ENCODE measurements around the gene MORC4.

Gene MORC4

DNA sequence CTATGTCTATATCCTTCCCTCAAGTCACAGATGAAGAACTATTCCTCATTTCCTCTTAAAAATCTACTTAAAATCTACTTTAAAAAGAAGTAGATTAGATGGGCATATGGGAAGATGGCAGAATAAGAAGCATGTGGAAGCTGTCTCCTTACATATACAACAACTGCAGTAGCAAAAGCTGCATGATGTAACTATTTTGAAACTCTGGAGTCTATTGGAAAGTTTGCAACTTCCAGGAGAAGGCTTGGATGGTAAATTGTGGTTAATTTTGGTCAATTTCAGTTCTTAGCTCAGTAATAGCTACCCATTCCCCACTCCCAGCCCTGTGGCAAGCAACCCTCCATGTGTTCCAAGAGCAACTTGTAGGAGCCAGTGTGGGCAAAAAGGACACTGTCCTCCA lies 36.9 kb downstream of the MORC4 start:
- Histone ChIP-seq H2AK5ac (ENCODE audit: low read depth, low read length) (no peak overlapping the region), H3K9me3 (replicated peaks in 1 of 2; ENCODE audit: control insufficient read depth in 2 of 2, insufficient read depth in 1 of 2, low read depth in 1 of 2, low read length in 2 of 2) (no peaks in the 10 kb centered on the region), H3K4me2 (ENCODE audit: insufficient read depth, low read length, poor library complexity, severe bottlenecking) (no peak overlapping the region), H2BK12ac (ENCODE audit: low read length) (no peak overlapping the region), H3K4me3 (ENCODE audit: low read length in 2 of 2) (no peak overlapping the region), H3K27ac (replicated peaks; ENCODE audit: low read length) (no peak overlapping the region), H3K23ac (ENCODE audit: low read depth, low read length, poor library complexity) (no peak overlapping the region), H3K27me3 (ENCODE audit: control insufficient read depth in 3 of 3, insufficient read depth in 3 of 3, low read depth in 1 of 3, low read length in 3 of 3) (no peaks in the 10 kb centered on the region), H2BK15ac (ENCODE audit: low read length) (no peak overlapping the region), H3K18ac (ENCODE audit: low read length) (no peak overlapping the region), H4K91ac (ENCODE audit: low read depth, low read length, poor library complexity) (no peak overlapping the region), H2BK120ac (ENCODE audit: low read depth, low read length) (no peak overlapping the region), H3K4me1 (ENCODE audit: control insufficient read depth in 2 of 2, insufficient read depth in 1 of 2, low read depth in 1 of 2, low read length in 2 of 2) (no peaks in the 10 kb centered on the region), H3K79me1 (ENCODE audit: low read depth, low read length) (no peaks in the 10 kb centered on the region), H3K36me3 (replicated peaks in 1 of 2; ENCODE audit: control insufficient read depth in 2 of 2, insufficient read depth in 2 of 2, low read length in 2 of 2) (peaks cover 0 to 9% of the 10 kb centered on the region in 2 donors), H4K8ac (ENCODE audit: low read depth, low read length) (no peak overlapping the region), H2AFZ (ENCODE audit: low read length) (no peak overlapping the region), H3K14ac (ENCODE audit: low read length) (no peak overlapping the region), H3K4ac (ENCODE audit: low read length) (no peak overlapping the region), H2BK5ac (ENCODE audit: low read length) (no peak overlapping the region), H3K9ac (ENCODE audit: low read depth, low read length, poor library complexity) (no peak overlapping the region)
- DNase-seq (ENCODE audit: low spot score), result no peak

- Histone ChIP-seq H3K4ac (ENCODE audit: low read length) (no peak overlapping the region), H3K27me3 (ENCODE audit: control insufficient read depth in 3 of 3, insufficient read depth in 3 of 3, low read depth in 1 of 3, low read length in 3 of 3) (no peaks in the 10 kb centered on the region), H2BK12ac (ENCODE audit: low read length) (no peak overlapping the region), H3K14ac (ENCODE audit: low read length) (no peak overlapping the region), H3K79me1 (ENCODE audit: low read depth, low read length) (no peaks in the 10 kb centered on the region), H2AK5ac (ENCODE audit: low read depth, low read length) (no peak overlapping the region), H3K4me2 (ENCODE audit: insufficient read depth, low read length, poor library complexity, severe bottlenecking) (no peak overlapping the region), H2AFZ (ENCODE audit: low read length) (no peak overlapping the region), H3K9ac (ENCODE audit: low read depth, low read length, poor library complexity) (no peak overlapping the region), H3K23ac (ENCODE audit: low read depth, low read length, poor library complexity) (no peak overlapping the region), H3K4me1 (ENCODE audit: control insufficient read depth in 2 of 2, insufficient read depth in 1 of 2, low read depth in 1 of 2, low read length in 2 of 2) (no peaks in the 10 kb centered on the region), H2BK120ac (ENCODE audit: low read depth, low read length) (no peak overlapping the region), H3K18ac (ENCODE audit: low read length) (no peak overlapping the region), H3K27ac (replicated peaks; ENCODE audit: low read length) (no peak overlapping the region), H2BK15ac (ENCODE audit: low read length) (no peak overlapping the region), H2BK5ac (ENCODE audit: low read length) (no peak overlapping the region), H4K8ac (ENCODE audit: low read depth, low read length) (no peak overlapping the region), H4K91ac (ENCODE audit: low read depth, low read length, poor library complexity) (no peak overlapping the region), H3K4me3 (ENCODE audit: low read length in 2 of 2) (no peak overlapping the region), H3K9me3 (replicated peaks in 1 of 2; ENCODE audit: control insufficient read depth in 2 of 2, insufficient read depth in 1 of 2, low read depth in 1 of 2, low read length in 2 of 2) (no peaks in the 10 kb centered on the region), H3K36me3 (replicated peaks in 1 of 2; ENCODE audit: control insufficient read depth in 2 of 2, insufficient read depth in 2 of 2, low read length in 2 of 2) (peaks cover 0 to 19% of the 10 kb centered on the region in 2 donors)
- no peak for DNase-seq (ENCODE audit: low spot score)
- WGBS, 2 donors (ENCODE audit: extremely low coverage in 2 of 2, insufficient read length in 2 of 2, insufficient replicate concordance in 1 of 2), result no CpG with 5 or more reads among the region's 2 CpGs
Observed at GRCh38 chrX:106959901-106960300, 40.1 kb downstream of the MORC4 start.

DNA sequence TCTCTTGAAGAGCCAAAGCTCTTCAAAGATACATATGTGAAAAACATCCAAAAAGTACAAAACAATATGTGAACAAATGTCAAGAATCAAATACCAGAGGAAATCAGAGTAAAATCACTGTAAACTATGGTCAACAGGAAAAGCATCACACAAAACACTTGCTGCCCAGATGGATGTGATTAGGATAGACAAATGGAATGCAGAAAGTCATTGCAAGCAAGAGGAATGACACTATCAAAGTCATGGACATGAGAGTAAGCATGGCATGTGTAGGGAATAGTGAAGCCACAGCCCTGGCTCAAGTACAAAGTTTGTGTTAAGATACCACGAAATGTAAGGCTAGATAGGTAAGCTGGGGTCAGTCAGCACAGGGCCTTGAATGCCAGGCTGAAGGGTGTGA lies 42.2 kb downstream of the MORC4 start:
- Histone ChIP-seq H3K14ac (ENCODE audit: low read length) (no peak overlapping the region), H3K9ac (ENCODE audit: low read depth, low read length, poor library complexity) (no peak overlapping the region), H4K91ac (ENCODE audit: low read depth, low read length, poor library complexity) (no peak overlapping the region), H2BK15ac (ENCODE audit: low read length) (no peak overlapping the region), H3K79me1 (ENCODE audit: low read depth, low read length) (no peaks in the 10 kb centered on the region), H3K4ac (ENCODE audit: low read length) (no peak overlapping the region), H3K36me3 (replicated peaks in 1 of 2; ENCODE audit: control insufficient read depth in 2 of 2, insufficient read depth in 2 of 2, low read length in 2 of 2) (peaks cover 0 to 19% of the 10 kb centered on the region in 2 donors), H2AFZ (ENCODE audit: low read length) (no peak overlapping the region), H2BK12ac (ENCODE audit: low read length) (no peak overlapping the region), H3K4me2 (ENCODE audit: insufficient read depth, low read length, poor library complexity, severe bottlenecking) (no peak overlapping the region), H3K27me3 (ENCODE audit: control insufficient read depth in 3 of 3, insufficient read depth in 3 of 3, low read depth in 1 of 3, low read length in 3 of 3) (no peaks in the 10 kb centered on the region), H3K4me3 (ENCODE audit: low read length in 2 of 2) (no peak overlapping the region), H2BK120ac (ENCODE audit: low read depth, low read length) (no peak overlapping the region), H3K4me1 (ENCODE audit: control insufficient read depth in 2 of 2, insufficient read depth in 1 of 2, low read depth in 1 of 2, low read length in 2 of 2) (no peaks in the 10 kb centered on the region), H2AK5ac (ENCODE audit: low read depth, low read length) (no peak overlapping the region), H4K8ac (ENCODE audit: low read depth, low read length) (no peak overlapping the region), H3K27ac (replicated peaks; ENCODE audit: low read length) (no peak overlapping the region), H3K9me3 (replicated peaks in 1 of 2; ENCODE audit: control insufficient read depth in 2 of 2, insufficient read depth in 1 of 2, low read depth in 1 of 2, low read length in 2 of 2) (no peaks in the 10 kb centered on the region), H2BK5ac (ENCODE audit: low read length) (no peak overlapping the region), H3K23ac (ENCODE audit: low read depth, low read length, poor library complexity) (no peak overlapping the region), H3K18ac (ENCODE audit: low read length) (no peak overlapping the region)
- DNase-seq (ENCODE audit: low spot score), result no peak
- WGBS, 2 donors (ENCODE audit: extremely low coverage in 2 of 2, insufficient read length in 2 of 2, insufficient replicate concordance in 1 of 2), result no CpG with 5 or more reads among the region's 1 CpG

- H3K4me3 ChIP-seq (ENCODE audit: low read length in 2 of 2), result no peak overlapping the region
- H3K4me2 ChIP-seq (ENCODE audit: insufficient read depth, low read length, poor library complexity, severe bottlenecking), result no peak overlapping the region
- H3K4ac ChIP-seq (ENCODE audit: low read length), result no peak overlapping the region
- H2AFZ ChIP-seq (ENCODE audit: low read length), result no peak overlapping the region
- peaks cover 0 to 11% of the 10 kb centered on the region in 2 donors for H3K36me3 ChIP-seq (replicated peaks in 1 of 2; ENCODE audit: control insufficient read depth in 2 of 2, insufficient read depth in 2 of 2, low read length in 2 of 2)
- no peaks in the 10 kb centered on the region for H3K27me3 ChIP-seq (ENCODE audit: control insufficient read depth in 3 of 3, insufficient read depth in 3 of 3, low read depth in 1 of 3, low read length in 3 of 3)
- no peak overlapping the region for H2BK120ac ChIP-seq (ENCODE audit: low read depth, low read length)
- H2BK5ac ChIP-seq (ENCODE audit: low read length), result no peak overlapping the region
- no peak overlapping the region for H2AK5ac ChIP-seq (ENCODE audit: low read depth, low read length)
- H3K14ac ChIP-seq (ENCODE audit: low read length), result no peak overlapping the region
- no peak for DNase-seq (ENCODE audit: low spot score)
- H3K18ac ChIP-seq (ENCODE audit: low read length), result no peak overlapping the region
- H3K9ac ChIP-seq (ENCODE audit: low read depth, low read length, poor library complexity), result no peak overlapping the region
- H3K27ac ChIP-seq (replicated peaks; ENCODE audit: low read length), result no peak overlapping the region
- H3K79me1 ChIP-seq (ENCODE audit: low read depth, low read length), result no peaks in the 10 kb centered on the region
- H2BK15ac ChIP-seq (ENCODE audit: low read length), result no peak overlapping the region
- H2BK12ac ChIP-seq (ENCODE audit: low read length), result no peak overlapping the region
- H3K9me3 ChIP-seq (replicated peaks in 1 of 2; ENCODE audit: control insufficient read depth in 2 of 2, insufficient read depth in 1 of 2, low read depth in 1 of 2, low read length in 2 of 2), result no peaks in the 10 kb centered on the region
- H3K23ac ChIP-seq (ENCODE audit: low read depth, low read length, poor library complexity), result no peak overlapping the region
- WGBS, 2 donors (ENCODE audit: extremely low coverage in 2 of 2, insufficient read length in 2 of 2, insufficient replicate concordance in 1 of 2), result no CpG with 5 or more reads among the region's 1 CpG
- no peak overlapping the region for H4K8ac ChIP-seq (ENCODE audit: low read depth, low read length)
- no peak overlapping the region for H4K91ac ChIP-seq (ENCODE audit: low read depth, low read length, poor library complexity)
- no peaks in the 10 kb centered on the region for H3K4me1 ChIP-seq (ENCODE audit: control insufficient read depth in 2 of 2, insufficient read depth in 1 of 2, low read depth in 1 of 2, low read length in 2 of 2)
Observed at GRCh38 chrX:106955004-106955772, 44.8 kb downstream of the MORC4 start.
